ENCODE data around the gene SOD1. TPM values are rescaled to one million over a fixed set of nuclear protein-coding genes. Genes with fewer than 3 reads are reported as not detected.
"Not testable (repeated sequence)": the region's sequence is repeated elsewhere in the genome, so short reads cannot be mapped to it uniquely, and the experiment has no call there.

The SOD1 gene
- polyA plus RNA-seq, 1 donor from 2014 or later: 438 TPM

- Mint-ChIP-seq H3K4me3 (peak overlapping the region in 1 of 4 donors; percentile 66), H3K36me3 (peaks cover 11% of the 10 kb centered on the region), H3K4me1 (peaks cover 29 to 38% (median 31%) of the 10 kb centered on the region in 3 donors)
- not testable (repeated sequence) for H3K27me3 Mint-ChIP-seq, H3K27ac Mint-ChIP-seq, H3K9me3 Mint-ChIP-seq
These were observed 6.4 kb downstream of the SOD1 start for GRCh38 chr21:31665869-31666268.

- no peaks in the 10 kb centered on the region for H3K27me3 Mint-ChIP-seq
- H3K4me3 Mint-ChIP-seq: peak overlapping the region in 1 of 4 donors; percentile 63
- H3K27ac Mint-ChIP-seq: peak overlapping the region in 2 of 3 donors; percentile 73 to 77
- peaks cover 11% of the 10 kb centered on the region for H3K36me3 Mint-ChIP-seq
- peaks cover 26 to 32% (median 27%) of the 10 kb centered on the region in 3 donors for H3K4me1 Mint-ChIP-seq
- H3K9me3 Mint-ChIP-seq: no peaks in the 10 kb centered on the region
These were observed 7.0 kb downstream of the SOD1 start for GRCh38 chr21:31666445-31667010.

GRCh38 chr21:31667132-31667531 is 7.6 kb downstream of the SOD1 start:
- peaks cover 11% of the 10 kb centered on the region for H3K36me3 Mint-ChIP-seq
- peak overlapping the region in 1 of 3 donors; percentile 77 for H3K27ac Mint-ChIP-seq
- peaks cover 23 to 26% (median 24%) of the 10 kb centered on the region in 3 donors for H3K4me1 Mint-ChIP-seq
- H3K9me3 Mint-ChIP-seq: no peaks in the 10 kb centered on the region
- H3K27me3 Mint-ChIP-seq: no peaks in the 10 kb centered on the region
- no peak overlapping the region for H3K4me3 Mint-ChIP-seq

GRCh38 chr21:31667639-31668038 is 8.1 kb downstream of the SOD1 start:
- H3K4me3 Mint-ChIP-seq: no peak overlapping the region
- H3K27ac Mint-ChIP-seq: no peak overlapping the region
- no peaks in the 10 kb centered on the region for H3K27me3 Mint-ChIP-seq
- H3K36me3 Mint-ChIP-seq: peaks cover 12% of the 10 kb centered on the region
- H3K4me1 Mint-ChIP-seq: peaks cover 23 to 26% (median 25%) of the 10 kb centered on the region in 3 donors
- no peaks in the 10 kb centered on the region for H3K9me3 Mint-ChIP-seq

GRCh38 chr21:31668651-31669491 is 9.4 kb downstream of the SOD1 start:
- Mint-ChIP-seq H3K4me3 (no peak overlapping the region), H3K9me3 (no peaks in the 10 kb centered on the region), H3K36me3 (peaks cover 11% of the 10 kb centered on the region), H3K27me3 (no peaks in the 10 kb centered on the region), H3K4me1 (peaks cover 22 to 29% (median 22%) of the 10 kb centered on the region in 3 donors), H3K27ac (peak overlapping the region in 2 of 3 donors; percentile 53 to 58)

GRCh38 chr21:31670070-31670469 is 10.6 kb downstream of the SOD1 start:
- no peaks in the 10 kb centered on the region for H3K27me3 Mint-ChIP-seq
- no peak overlapping the region for H3K4me3 Mint-ChIP-seq
- H3K9me3 Mint-ChIP-seq: no peaks in the 10 kb centered on the region
- H3K27ac Mint-ChIP-seq: no peak overlapping the region
- peaks cover 6% of the 10 kb centered on the region for H3K36me3 Mint-ChIP-seq
- H3K4me1 Mint-ChIP-seq: peaks cover 15 to 24% (median 17%) of the 10 kb centered on the region in 3 donors

- peaks cover 9 to 18% (median 10%) of the 10 kb centered on the region in 3 donors for H3K4me1 Mint-ChIP-seq
- H3K36me3 Mint-ChIP-seq: peaks cover 6% of the 10 kb centered on the region
- H3K4me3 Mint-ChIP-seq: no peak overlapping the region
- peak overlapping the region in 1 of 3 donors; percentile 89 for H3K27ac Mint-ChIP-seq
- H3K9me3 Mint-ChIP-seq: no peaks in the 10 kb centered on the region
- H3K27me3 Mint-ChIP-seq: no peaks in the 10 kb centered on the region
These were observed 11.7 kb downstream of the SOD1 start for GRCh38 chr21:31671146-31671716.

- H3K27ac Mint-ChIP-seq: peak overlapping the region in 1 of 3 donors; percentile 89
- peaks cover 2% of the 10 kb centered on the region for H3K36me3 Mint-ChIP-seq
- H3K4me1 Mint-ChIP-seq: peaks cover 2 to 14% (median 5%) of the 10 kb centered on the region in 3 donors
- no peaks in the 10 kb centered on the region for H3K27me3 Mint-ChIP-seq
- H3K4me3 Mint-ChIP-seq: no peak overlapping the region
- H3K9me3 Mint-ChIP-seq: no peaks in the 10 kb centered on the region
These were observed 12.4 kb downstream of the SOD1 start for GRCh38 chr21:31671931-31672330.

GRCh38 chr21:31673321-31673912 is 13.9 kb downstream of the SOD1 start:
- Mint-ChIP-seq H3K4me3 (no peak overlapping the region), H3K27me3 (no peaks in the 10 kb centered on the region), H3K27ac (no peak overlapping the region), H3K4me1 (peaks cover 1 to 14% (median 5%) of the 10 kb centered on the region in 3 donors), H3K36me3 (peaks cover 2% of the 10 kb centered on the region), H3K9me3 (no peaks in the 10 kb centered on the region)

- H3K27ac Mint-ChIP-seq: no peak overlapping the region
- peaks cover 4% of the 10 kb centered on the region for H3K36me3 Mint-ChIP-seq
- H3K27me3 Mint-ChIP-seq: no peaks in the 10 kb centered on the region
- H3K9me3 Mint-ChIP-seq: no peaks in the 10 kb centered on the region
- no peak overlapping the region for H3K4me3 Mint-ChIP-seq
- peaks cover 1 to 9% (median 5%) of the 10 kb centered on the region in 3 donors for H3K4me1 Mint-ChIP-seq
These were observed 15.8 kb downstream of the SOD1 start for GRCh38 chr21:31675318-31675717.

- peaks cover 4% of the 10 kb centered on the region for H3K36me3 Mint-ChIP-seq
- H3K27ac Mint-ChIP-seq: no peak overlapping the region
- H3K9me3 Mint-ChIP-seq: no peaks in the 10 kb centered on the region
- peaks cover 1 to 5% (median 5%) of the 10 kb centered on the region in 3 donors for H3K4me1 Mint-ChIP-seq
- H3K27me3 Mint-ChIP-seq: no peaks in the 10 kb centered on the region
- H3K4me3 Mint-ChIP-seq: no peak overlapping the region
These were observed 16.5 kb downstream of the SOD1 start for GRCh38 chr21:31675960-31676359.

GRCh38 chr21:31677047-31677446 is 17.6 kb downstream of the SOD1 start:
- Mint-ChIP-seq H3K4me1 (peaks cover 1 to 5% (median 3%) of the 10 kb centered on the region in 3 donors), H3K27me3 (no peaks in the 10 kb centered on the region), H3K4me3 (no peak overlapping the region), H3K9me3 (no peaks in the 10 kb centered on the region), H3K27ac (no peak overlapping the region), H3K36me3 (peaks cover 4% of the 10 kb centered on the region)

- H3K36me3 Mint-ChIP-seq: peaks cover 1% of the 10 kb centered on the region
- H3K27ac Mint-ChIP-seq: no peak overlapping the region
These were observed 19.0 kb downstream of the SOD1 start for GRCh38 chr21:31678478-31678877.

GRCh38 chr21:31682620-31683019 is 23.1 kb downstream of the SOD1 start:
- Mint-ChIP-seq H3K4me1 (peaks cover 0 to 1% (median 0%) of the 10 kb centered on the region in 3 donors), H3K27me3 (no peaks in the 10 kb centered on the region), H3K27ac (peak overlapping the region in 1 of 3 donors; percentile 53), H3K4me3 (no peak overlapping the region), H3K9me3 (no peaks in the 10 kb centered on the region), H3K36me3 (peaks cover 3% of the 10 kb centered on the region)

More at GRCh38 chr21:31678478-31678877, 19.0 kb downstream of the SOD1 start:
- peaks cover 0 to under 1% (median 0%) of the 10 kb centered on the region in 3 donors for H3K4me1 Mint-ChIP-seq
- no peaks in the 10 kb centered on the region for H3K9me3 Mint-ChIP-seq
- no peaks in the 10 kb centered on the region for H3K27me3 Mint-ChIP-seq
- no peak overlapping the region for H3K4me3 Mint-ChIP-seq

- Mint-ChIP-seq H3K27ac (no peak overlapping the region), H3K36me3 (peaks cover 4% of the 10 kb centered on the region), H3K4me1 (peaks cover 0 to 1% (median 0%) of the 10 kb centered on the region in 3 donors), H3K27me3 (no peaks in the 10 kb centered on the region), H3K4me3 (no peak overlapping the region), H3K9me3 (no peaks in the 10 kb centered on the region)
These were observed 23.5 kb downstream of the SOD1 start for GRCh38 chr21:31683029-31683428.
